SK-N-SH treated with all-trans-retinoic acid at 6 μM for 48 hours (cell line): ENCODE measurements around the gene FZR1.

ENCODE experiments used
- BACH2 ChIP-seq: fragments of 250-450 bp; sonication (Bioruptor Pico); IDR thresholded peaks from 2 replicates; pipeline ENCODE4 v1.9.0; 2021; ENCODE audit warnings: mild to moderate bottlenecking, borderline replicate concordance
- CREB5 ChIP-seq: fragments of 250-450 bp; sonication (Bioruptor Pico); IDR thresholded peaks from 2 replicates; pipeline ENCODE4 v1.5.1; 2020; ENCODE audit warnings: low read depth, mild to moderate bottlenecking, moderate library complexity
- CSDC2 ChIP-seq: fragments of 250-450 bp; sonication (Bioruptor Pico); IDR thresholded peaks from 2 replicates; pipeline ENCODE4 v1.5.0; 2020; ENCODE audit warnings: mild to moderate bottlenecking, moderate library complexity
- CSRNP3 ChIP-seq: fragments of 250-450 bp; sonication (Bioruptor Pico); IDR thresholded peaks from 2 replicates; pipeline ENCODE4 v1.5.1; 2021; ENCODE audit warnings: mild to moderate bottlenecking, moderate library complexity
- ESRRG ChIP-seq: fragments of 250-450 bp; sonication (Bioruptor Pico); IDR thresholded peaks from 2 replicates; pipeline ENCODE4 v1.6.1; 2021; ENCODE audit warnings: mild to moderate bottlenecking
- ISL1 ChIP-seq: fragments of 250-450 bp; sonication (Bioruptor Pico); IDR thresholded peaks from 2 replicates; pipeline ENCODE4 v2.1.2; 2022; ENCODE audit warnings: mild to moderate bottlenecking, moderate library complexity
- PATZ1 ChIP-seq: fragments of 250-450 bp; sonication (Bioruptor Pico); IDR thresholded peaks from 2 replicates; pipeline ENCODE4 v1.8.0; 2020; ENCODE audit warnings: mild to moderate bottlenecking, moderate library complexity, borderline replicate concordance
- POU6F1 ChIP-seq: fragments of 250-450 bp; sonication (Bioruptor Pico); IDR thresholded peaks from 2 replicates; pipeline ENCODE4 v1.8.0; 2021; ENCODE audit warnings: low read depth, mild to moderate bottlenecking, moderate library complexity, borderline replicate concordance
- RARB ChIP-seq: fragments of 250-450 bp; sonication (Bioruptor Pico); IDR thresholded peaks from 2 replicates; pipeline ENCODE4 v1.8.0; 2021; ENCODE audit warnings: mild to moderate bottlenecking, moderate library complexity
- SNAI2 ChIP-seq: fragments of 250-450 bp; sonication (Bioruptor Pico); IDR thresholded peaks from 2 replicates; pipeline ENCODE4 v1.5.0; 2020; ENCODE audit warnings: mild to moderate bottlenecking, moderate library complexity
- TOX ChIP-seq: fragments of 250-450 bp; sonication (Bioruptor Pico); IDR thresholded peaks from 2 replicates; pipeline ENCODE4 v1.8.0; 2021; ENCODE audit warnings: mild to moderate bottlenecking, moderate library complexity, borderline replicate concordance
- TSHZ2 ChIP-seq: fragments of 250-450 bp; sonication (Bioruptor Pico); IDR thresholded peaks from 2 replicates; pipeline ENCODE4 v1.5.0; 2020; ENCODE audit warnings: mild to moderate bottlenecking, moderate library complexity
- ZNF565 ChIP-seq: fragments of 450-650 bp; formaldehyde crosslinking; conservative IDR thresholded peaks from 2 replicates; pipeline ENCODE4 v1.5.0; 2020; ENCODE audit warnings: low read depth, mild to moderate bottlenecking, moderate library complexity
- ZNF70 ChIP-seq: fragments of 450-650 bp; formaldehyde crosslinking; IDR thresholded peaks from 2 replicates; pipeline ENCODE4 v1.5.0; 2020; ENCODE audit warnings: mild to moderate bottlenecking, moderate library complexity

GRCh38 chr19:3528539-3529211 is 22.6 kb downstream of the FZR1 start:
- TF ChIP-seq PATZ1 (CRISPR knock-in tag) (no peak), TSHZ2 (CRISPR knock-in tag) (no peak), ZNF70 (CRISPR knock-in tag) (no peak), CSRNP3 (CRISPR knock-in tag) (no peak), RARB (no peak), CSDC2 (CRISPR knock-in tag) (no peak), ESRRG (CRISPR knock-in tag) (no peak), POU6F1 (CRISPR knock-in tag) (no peak), ISL1 (no peak), CREB5 (CRISPR knock-in tag) (no peak), SNAI2 (CRISPR knock-in tag) (no peak), TOX (CRISPR knock-in tag) (no peak), ZNF565 (CRISPR knock-in tag) (no peak), BACH2 (no peak)
